Neural progenitor cell (in vitro differentiated cells): ENCODE measurements around the gene RNASE7. TPM values are rescaled to one million over a fixed set of nuclear protein-coding genes. Genes with fewer than 3 reads are reported as not detected.

Source experiments
- DNase-seq: peaks from one replicate; pipeline ENCODE4 v3.0.0-alpha.2; 2016; ENCODE audit warnings: low spot score
- H2AFZ ChIP-seq: fragments of 200-600 bp; sonication (generic); replicated peaks from 2 replicates; pipeline ENCODE4 v1.6.1; 2016; ENCODE audit warnings: antibody characterized with exemption
- H3F3A ChIP-seq: fragments of 200-600 bp; sonication (generic); 2 replicates; pipeline ENCODE4 v1.6.1; 2016; ENCODE audit warnings: antibody characterized with exemption, low read depth
- H3K27ac ChIP-seq: fragments of 200-600 bp; sonication (generic); 2 replicates; pipeline ENCODE4 v1.5.1; 2016; ENCODE audit warnings: mild to moderate bottlenecking
- H3K27me3 ChIP-seq: fragments of 200-600 bp; sonication (generic); 2 replicates; pipeline ENCODE4 v1.6.1; 2016; ENCODE audit warnings: mild to moderate bottlenecking, moderate library complexity
- H3K36me3 ChIP-seq: fragments of 200-600 bp; sonication (generic); 2 replicates; pipeline ENCODE4 v1.5.1; 2016
- H3K4me1 ChIP-seq: fragments of 200-600 bp; sonication (generic); 2 replicates; pipeline ENCODE4 v1.6.1; 2016; ENCODE audit warnings: mixed run types
- H3K4me2 ChIP-seq: fragments of 200-600 bp; sonication (generic); 2 replicates; pipeline ENCODE4 v1.6.1; 2016
- H3K4me3 ChIP-seq: fragments of 200-600 bp; sonication (generic); 2 replicates; pipeline ENCODE4 v1.5.1; 2016
- H3K79me2 ChIP-seq: fragments of 200-600 bp; sonication (generic); 2 replicates; pipeline ENCODE4 v1.6.1; 2016; ENCODE audit warnings: low read depth
- H3K9ac ChIP-seq: fragments of 200-600 bp; sonication (generic); 2 replicates; pipeline ENCODE4 v1.6.1; 2016
- H3K9me3 ChIP-seq: fragments of 200-600 bp; sonication (generic); 2 replicates; pipeline ENCODE4 v1.5.1; 2016; ENCODE audit warnings: low read depth
- H4K20me1 ChIP-seq: fragments of 200-600 bp; sonication (generic); 2 replicates; pipeline ENCODE4 v1.6.1; 2016; ENCODE audit warnings: low read depth
- H3K27ac Mint-ChIP-seq: 3 replicates; pipeline ENCODE4 v1.8.0; 2021; ENCODE audit warnings: mixed read lengths
- H3K27me3 Mint-ChIP-seq: 2 replicates; pipeline ENCODE4 v1.8.0; 2022; ENCODE audit warnings: low read depth, mild to moderate bottlenecking, inconsistent platforms, moderate library complexity, mixed read lengths; ENCODE audit not compliant: insufficient read depth
- H3K36me3 Mint-ChIP-seq: 3 replicates; pipeline ENCODE4 v1.8.0; 2021; ENCODE audit warnings: mixed read lengths
- H3K4me1 Mint-ChIP-seq: 3 replicates; pipeline ENCODE4 v1.8.0; 2021; ENCODE audit warnings: mixed read lengths
- H3K4me3 Mint-ChIP-seq: 3 replicates; pipeline ENCODE4 v1.8.0; 2021; ENCODE audit warnings: mild to moderate bottlenecking, moderate library complexity, mixed read lengths
- H3K9me3 Mint-ChIP-seq: 3 replicates; pipeline ENCODE4 v1.8.0; 2020; ENCODE audit warnings: mixed read lengths
- EZH2 ChIP-seq: fragments of 200-600 bp; sonication (generic); IDR thresholded peaks from 2 replicates; pipeline ENCODE4 v1.6.1; 2017; ENCODE audit warnings: antibody characterized with exemption, mild to moderate bottlenecking, moderate library complexity
- EZH2phosphoT487 ChIP-seq: fragments of 200-600 bp; sonication (generic); IDR thresholded peaks from 2 replicates; pipeline ENCODE4 v1.6.1; 2017; ENCODE audit warnings: antibody characterized with exemption
- total RNA-seq: library from RNA; depleted of rRNA; stranded (reverse); fragments of >200 nt; gene quantifications from 2 replicates; pipeline ENCODE4 v1.2.3, GENCODE V29; 2015; ENCODE audit warnings: low replicate concordance
- TF ChIP-seq, protein P1 (sequence below): fragments of 200-600 bp; sonication (generic); IDR thresholded peaks from 2 replicates; pipeline ENCODE4 v1.5.1; 2017; ENCODE audit warnings: antibody characterized with exemption, mild to moderate bottlenecking

Gene RNASE7
- total RNA-seq, 1 donor from 2014 or later = not detected

DNA sequence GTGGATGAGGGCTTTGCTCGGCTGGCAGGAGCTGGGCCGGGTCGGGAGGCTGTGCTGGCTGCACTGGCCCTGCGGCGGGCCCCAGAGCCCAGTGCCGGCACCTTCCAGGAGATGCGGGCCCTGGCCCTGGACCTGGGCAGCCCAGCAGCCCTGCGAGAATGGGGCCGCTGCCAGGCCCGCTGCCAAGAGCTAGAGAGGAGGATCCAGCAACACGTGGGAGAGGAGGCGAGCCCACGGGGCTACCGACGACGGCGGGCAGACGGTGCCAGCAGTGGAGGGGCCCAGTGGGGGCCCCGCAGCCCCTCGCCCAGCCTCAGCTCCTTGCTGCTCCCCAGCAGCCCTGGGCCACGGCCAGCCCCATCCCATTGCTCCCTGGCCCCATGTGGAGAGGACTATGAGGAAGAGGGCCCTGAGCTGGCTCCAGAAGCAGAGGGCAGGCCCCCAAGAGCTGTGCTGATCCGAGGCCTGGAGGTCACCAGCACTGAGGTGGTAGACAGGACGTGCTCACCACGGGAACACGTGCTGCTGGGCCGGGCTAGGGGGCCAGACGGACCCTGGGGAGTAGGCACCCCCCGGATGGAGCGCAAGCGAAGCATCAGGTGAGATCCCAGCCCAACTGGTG, 39.5 kb downstream of the RNASE7 start:
- no peak for DNase-seq
- Histone ChIP-seq H3K79me2 (no peaks in the 10 kb centered on the region), H3F3A (peaks cover 12% of the 10 kb centered on the region), H3K4me3 (no peak overlapping the region), H3K4me2 (no peak overlapping the region), H3K36me3 (peaks cover 2% of the 10 kb centered on the region), H3K27ac (no peak overlapping the region), H4K20me1 (peaks cover under 1% of the 10 kb centered on the region), H3K9ac (no peak overlapping the region), H3K27me3 (no peaks in the 10 kb centered on the region), H2AFZ (no peak overlapping the region), H3K4me1 (no peaks in the 10 kb centered on the region), H3K9me3 (no peaks in the 10 kb centered on the region)
- TF ChIP-seq EZH2 (no peak), EZH2phosphoT487 (no peak)
- TF ChIP-seq, protein P1, sequence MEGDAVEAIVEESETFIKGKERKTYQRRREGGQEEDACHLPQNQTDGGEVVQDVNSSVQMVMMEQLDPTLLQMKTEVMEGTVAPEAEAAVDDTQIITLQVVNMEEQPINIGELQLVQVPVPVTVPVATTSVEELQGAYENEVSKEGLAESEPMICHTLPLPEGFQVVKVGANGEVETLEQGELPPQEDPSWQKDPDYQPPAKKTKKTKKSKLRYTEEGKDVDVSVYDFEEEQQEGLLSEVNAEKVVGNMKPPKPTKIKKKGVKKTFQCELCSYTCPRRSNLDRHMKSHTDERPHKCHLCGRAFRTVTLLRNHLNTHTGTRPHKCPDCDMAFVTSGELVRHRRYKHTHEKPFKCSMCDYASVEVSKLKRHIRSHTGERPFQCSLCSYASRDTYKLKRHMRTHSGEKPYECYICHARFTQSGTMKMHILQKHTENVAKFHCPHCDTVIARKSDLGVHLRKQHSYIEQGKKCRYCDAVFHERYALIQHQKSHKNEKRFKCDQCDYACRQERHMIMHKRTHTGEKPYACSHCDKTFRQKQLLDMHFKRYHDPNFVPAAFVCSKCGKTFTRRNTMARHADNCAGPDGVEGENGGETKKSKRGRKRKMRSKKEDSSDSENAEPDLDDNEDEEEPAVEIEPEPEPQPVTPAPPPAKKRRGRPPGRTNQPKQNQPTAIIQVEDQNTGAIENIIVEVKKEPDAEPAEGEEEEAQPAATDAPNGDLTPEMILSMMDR = no peak
- Mint-ChIP-seq H3K4me3 (no peak overlapping the region), H3K9me3 (peaks cover 2% of the 10 kb centered on the region), H3K27ac (no peak overlapping the region), H3K36me3 (peaks cover 60% of the 10 kb centered on the region), H3K27me3 (peaks cover 2% of the 10 kb centered on the region), H3K4me1 (peaks cover 10% of the 10 kb centered on the region)

DNA sequence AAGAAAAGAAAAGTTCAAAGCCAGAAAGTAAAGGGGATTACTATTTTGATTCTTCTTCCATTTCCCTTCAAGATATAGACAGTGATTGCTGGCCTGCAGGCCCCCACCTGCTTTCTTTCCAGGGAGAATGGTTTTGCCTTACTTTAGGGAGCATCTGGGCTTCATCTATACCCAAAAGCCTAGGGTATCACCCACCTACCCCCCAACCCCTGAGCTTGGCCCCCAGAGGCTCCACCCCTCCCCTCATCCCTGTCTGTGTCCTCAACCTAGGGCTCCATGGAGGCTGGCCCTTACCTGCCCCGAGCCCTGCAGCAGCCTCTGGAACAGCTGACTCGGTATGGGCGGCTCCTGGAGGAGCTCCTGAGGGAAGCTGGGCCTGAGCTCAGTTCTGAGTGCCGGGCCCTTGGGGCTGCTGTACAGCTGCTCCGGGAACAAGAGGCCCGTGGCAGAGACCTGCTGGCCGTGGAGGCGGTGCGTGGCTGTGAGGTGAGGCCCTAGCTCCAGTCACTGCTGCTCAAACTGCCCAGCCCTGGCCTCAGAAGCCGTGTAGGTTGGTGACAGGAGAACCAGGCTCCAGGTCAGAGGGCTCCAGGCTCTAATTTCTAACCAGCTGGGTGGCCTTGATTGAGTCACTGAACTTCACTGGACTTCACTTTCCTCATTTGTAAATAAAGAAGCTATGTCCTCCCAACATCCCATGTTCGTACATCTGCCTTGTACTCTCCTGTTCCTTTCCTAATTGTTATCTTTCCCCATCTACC, 41.6 kb downstream of the RNASE7 start:
- Histone ChIP-seq H3K79me2 (no peaks in the 10 kb centered on the region), H3F3A (peaks cover 33% of the 10 kb centered on the region), H3K4me3 (no peak overlapping the region), H3K9ac (no peak overlapping the region), H3K27me3 (no peaks in the 10 kb centered on the region), H3K9me3 (no peaks in the 10 kb centered on the region), H3K4me2 (no peak overlapping the region), H4K20me1 (peaks cover 21% of the 10 kb centered on the region), H2AFZ (no peak overlapping the region), H3K4me1 (peaks cover 4% of the 10 kb centered on the region), H3K27ac (no peak overlapping the region), H3K36me3 (peaks cover 2% of the 10 kb centered on the region)
- H3K4me3 Mint-ChIP-seq = no peak overlapping the region
- peaks cover 63% of the 10 kb centered on the region for H3K36me3 Mint-ChIP-seq
- DNase-seq = no peak
- H3K27me3 Mint-ChIP-seq = peaks cover 11% of the 10 kb centered on the region
- peaks cover 8% of the 10 kb centered on the region for H3K9me3 Mint-ChIP-seq
- TF ChIP-seq, protein P1 = no peak
- no peak for TF ChIP-seq EZH2
- TF ChIP-seq EZH2phosphoT487 = no peak
- peaks cover 26% of the 10 kb centered on the region for H3K4me1 Mint-ChIP-seq
- peak overlapping the region; percentile 47 for H3K27ac Mint-ChIP-seq

DNA sequence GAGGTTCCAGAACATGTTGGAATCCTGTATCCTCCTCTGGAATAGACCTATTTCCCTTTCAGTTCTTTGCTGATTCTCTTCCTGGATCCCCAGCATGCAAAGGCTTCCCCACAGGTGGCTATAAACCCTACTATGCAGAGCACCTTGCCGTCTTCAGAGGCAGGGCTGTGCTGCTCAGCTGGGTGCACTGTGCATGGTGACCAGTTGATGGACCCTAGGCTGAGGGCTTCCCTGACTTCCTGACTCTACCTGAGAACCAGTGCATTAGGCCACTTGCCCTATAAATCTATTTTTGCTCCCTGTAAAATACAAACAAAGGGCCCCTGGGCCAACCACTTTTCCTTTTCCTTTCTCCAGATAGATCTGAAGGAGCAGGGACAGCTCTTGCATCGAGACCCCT, 42.2 kb downstream of the RNASE7 start:
- Histone ChIP-seq H3K27ac (no peak overlapping the region), H3K4me2 (no peak overlapping the region), H3K79me2 (no peaks in the 10 kb centered on the region), H2AFZ (no peak overlapping the region), H3K4me3 (no peak overlapping the region), H3K36me3 (peaks cover 2% of the 10 kb centered on the region), H3K4me1 (peaks cover 4% of the 10 kb centered on the region), H3K27me3 (no peaks in the 10 kb centered on the region), H4K20me1 (peaks cover 27% of the 10 kb centered on the region), H3K9me3 (no peaks in the 10 kb centered on the region), H3F3A (peaks cover 38% of the 10 kb centered on the region), H3K9ac (no peak overlapping the region)
- TF ChIP-seq EZH2 (no peak), EZH2phosphoT487 (no peak)
- TF ChIP-seq, protein P1 = no peak
- Mint-ChIP-seq H3K4me1 (peaks cover 32% of the 10 kb centered on the region), H3K36me3 (peaks cover 66% of the 10 kb centered on the region), H3K27me3 (peaks cover 15% of the 10 kb centered on the region), H3K27ac (peak overlapping the region; percentile 47), H3K9me3 (peaks cover 9% of the 10 kb centered on the region), H3K4me3 (no peak overlapping the region)
- no peak for DNase-seq
